Measurements from ENCODE around the gene TMEM212. TPM values are rescaled to one million over a fixed set of nuclear protein-coding genes. Genes with fewer than 3 reads are reported as not detected.

The TMEM212 gene
- not detected in 2 replicates for total RNA-seq

DNA sequence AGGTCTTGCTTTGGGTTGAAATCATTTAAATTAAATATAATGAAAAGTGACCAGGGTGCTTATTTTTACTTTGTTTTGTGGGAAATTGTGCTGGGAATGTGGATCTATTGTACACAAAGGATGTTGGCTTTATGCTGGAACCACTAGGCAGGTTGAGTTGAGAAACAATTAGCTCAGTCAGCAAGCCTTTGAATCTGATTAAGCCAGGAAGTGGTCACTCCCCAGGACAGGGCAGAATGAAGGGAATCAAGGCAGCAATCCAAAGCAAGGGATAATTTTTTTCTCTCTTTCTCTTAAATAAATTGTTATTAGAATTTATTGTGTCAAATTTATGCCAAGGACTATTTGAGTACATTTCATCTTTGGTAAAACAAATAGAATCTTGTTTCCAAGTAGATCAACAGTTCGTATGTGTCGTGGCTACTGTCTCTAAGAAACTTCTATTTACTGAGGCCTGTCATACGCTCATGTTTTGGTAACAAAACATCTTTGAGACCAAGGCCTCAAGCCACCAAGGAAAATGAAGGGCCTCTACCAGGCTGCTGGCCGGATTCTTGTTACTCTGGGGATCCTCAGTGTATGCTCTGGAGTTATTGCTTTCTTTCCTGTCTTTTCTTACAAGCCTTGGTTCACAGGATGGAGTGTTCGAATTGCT lies at the start of gene TMEM212:
TMEM212 (plus strand) TSS at position 486 of the 655 bp plus-strand sequence; CDS start at position 521, 35 bp downstream.
- peak; percentile 46 for DNase-seq (ENCODE audit: low read depth)
- TF ChIP-seq, protein P1, sequence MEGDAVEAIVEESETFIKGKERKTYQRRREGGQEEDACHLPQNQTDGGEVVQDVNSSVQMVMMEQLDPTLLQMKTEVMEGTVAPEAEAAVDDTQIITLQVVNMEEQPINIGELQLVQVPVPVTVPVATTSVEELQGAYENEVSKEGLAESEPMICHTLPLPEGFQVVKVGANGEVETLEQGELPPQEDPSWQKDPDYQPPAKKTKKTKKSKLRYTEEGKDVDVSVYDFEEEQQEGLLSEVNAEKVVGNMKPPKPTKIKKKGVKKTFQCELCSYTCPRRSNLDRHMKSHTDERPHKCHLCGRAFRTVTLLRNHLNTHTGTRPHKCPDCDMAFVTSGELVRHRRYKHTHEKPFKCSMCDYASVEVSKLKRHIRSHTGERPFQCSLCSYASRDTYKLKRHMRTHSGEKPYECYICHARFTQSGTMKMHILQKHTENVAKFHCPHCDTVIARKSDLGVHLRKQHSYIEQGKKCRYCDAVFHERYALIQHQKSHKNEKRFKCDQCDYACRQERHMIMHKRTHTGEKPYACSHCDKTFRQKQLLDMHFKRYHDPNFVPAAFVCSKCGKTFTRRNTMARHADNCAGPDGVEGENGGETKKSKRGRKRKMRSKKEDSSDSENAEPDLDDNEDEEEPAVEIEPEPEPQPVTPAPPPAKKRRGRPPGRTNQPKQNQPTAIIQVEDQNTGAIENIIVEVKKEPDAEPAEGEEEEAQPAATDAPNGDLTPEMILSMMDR (IDR thresholded peaks at IDR 0.05; ENCODE audit: insufficient read depth, low read length, severe bottlenecking) = no peak
- FAIRE-seq = no peak
- no peak within 1 kb of the TSS for H3K4me3 ChIP-seq (ENCODE audit: low read depth, low read length)
- H3K36me3 ChIP-seq (ENCODE audit: control insufficient read depth, insufficient read depth, low read length) = no peaks in the 10 kb centered on the region
- no peaks in the 10 kb centered on the region for H3K27me3 ChIP-seq (ENCODE audit: control insufficient read depth, insufficient read depth, low read length)

DNA sequence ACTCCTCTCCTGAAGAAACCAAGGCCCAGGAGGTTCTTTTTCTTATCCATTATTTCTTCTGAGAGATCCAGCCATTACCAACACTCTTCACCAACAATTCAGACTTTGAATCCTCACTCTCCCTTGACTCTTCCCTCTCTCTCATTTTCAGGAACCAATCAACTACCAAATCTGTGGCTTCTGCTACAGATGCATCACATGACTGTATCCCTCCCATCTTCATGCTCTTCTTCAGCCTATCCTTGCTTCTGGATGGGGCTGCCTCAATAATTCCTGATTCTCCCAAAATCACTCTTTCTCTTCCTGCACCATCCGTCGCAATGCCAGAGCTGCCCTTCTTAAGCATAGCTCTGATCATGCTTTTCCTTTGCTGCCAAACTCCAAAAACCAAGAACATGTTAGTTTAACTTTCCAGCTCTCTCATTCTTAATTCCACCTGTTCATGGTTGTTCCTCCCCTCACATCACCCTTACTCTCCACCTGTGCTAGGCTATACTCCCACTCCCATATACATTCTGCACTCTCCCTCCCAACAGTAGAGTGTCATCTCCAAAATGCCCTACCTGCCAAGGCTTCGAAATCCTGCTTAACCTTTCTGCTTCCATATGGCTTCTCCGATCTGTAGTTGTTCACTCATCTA lies 46.4 kb upstream of the TMEM212 start:
- Histone ChIP-seq H3K27me3 (ENCODE audit: control insufficient read depth, insufficient read depth, low read length) (no peaks in the 10 kb centered on the region), H3K4me3 (ENCODE audit: low read depth, low read length) (no peak overlapping the region), H3K36me3 (ENCODE audit: control insufficient read depth, insufficient read depth, low read length) (no peaks in the 10 kb centered on the region)
- TF ChIP-seq, protein P1 (IDR thresholded peaks at IDR 0.05; ENCODE audit: insufficient read depth, low read length, severe bottlenecking) = no peak
- FAIRE-seq (no peak), DNase-seq (ENCODE audit: low read depth) (no peak)

DNA sequence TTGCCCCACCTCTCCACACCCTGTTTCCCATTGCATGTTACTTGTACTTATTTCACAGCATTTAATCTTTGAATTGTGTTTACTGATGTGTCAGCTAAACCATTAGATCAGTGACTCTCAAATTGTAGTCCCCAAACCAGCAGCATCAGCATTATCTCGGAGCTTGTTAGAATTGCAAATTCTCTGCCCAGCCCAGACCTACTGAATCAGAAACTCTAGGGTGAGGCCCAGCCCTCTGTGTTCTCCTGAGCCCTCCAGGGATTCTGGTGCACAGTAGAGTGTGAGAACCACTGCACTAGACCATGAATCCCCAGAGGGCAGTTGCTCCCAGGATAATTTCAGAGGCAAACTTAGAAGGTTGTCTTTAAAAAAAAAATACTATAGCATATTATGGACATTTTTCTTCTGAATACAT lies 45.9 kb upstream of the TMEM212 start:
- no peak overlapping the region for H3K4me3 ChIP-seq (ENCODE audit: low read depth, low read length)
- no peaks in the 10 kb centered on the region for H3K27me3 ChIP-seq (ENCODE audit: control insufficient read depth, insufficient read depth, low read length)
- DNase-seq (ENCODE audit: low read depth) = peak; percentile 65
- TF ChIP-seq, protein P1 (IDR thresholded peaks at IDR 0.05; ENCODE audit: insufficient read depth, low read length, severe bottlenecking) = no peak
- no peaks in the 10 kb centered on the region for H3K36me3 ChIP-seq (ENCODE audit: control insufficient read depth, insufficient read depth, low read length)
- FAIRE-seq = no peak

DNA sequence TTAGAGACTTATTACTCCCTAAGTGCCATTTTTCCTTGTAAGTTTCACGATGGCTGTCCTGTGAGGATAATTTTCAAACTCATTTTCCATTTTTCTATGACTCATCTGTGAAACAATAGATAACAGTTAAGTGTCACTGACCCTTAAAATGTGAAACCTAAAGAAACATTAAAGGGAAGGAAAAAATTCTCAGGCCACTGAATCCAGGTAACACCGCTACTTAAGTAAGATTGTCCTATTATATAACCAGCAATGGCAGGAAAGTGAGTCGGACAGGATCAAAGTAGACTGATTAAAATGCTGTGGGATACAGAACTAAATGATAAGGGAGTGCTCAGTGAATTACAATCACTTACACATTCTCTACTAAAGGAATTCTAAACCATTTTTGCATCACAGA lies 45.3 kb upstream of the TMEM212 start:
- TF ChIP-seq, protein P1 (IDR thresholded peaks at IDR 0.05; ENCODE audit: insufficient read depth, low read length, severe bottlenecking) = no peak
- no peaks in the 10 kb centered on the region for H3K36me3 ChIP-seq (ENCODE audit: control insufficient read depth, insufficient read depth, low read length)
- no peaks in the 10 kb centered on the region for H3K27me3 ChIP-seq (ENCODE audit: control insufficient read depth, insufficient read depth, low read length)
- FAIRE-seq (no peak), DNase-seq (ENCODE audit: low read depth) (no peak)
- no peak overlapping the region for H3K4me3 ChIP-seq (ENCODE audit: low read depth, low read length)

DNA sequence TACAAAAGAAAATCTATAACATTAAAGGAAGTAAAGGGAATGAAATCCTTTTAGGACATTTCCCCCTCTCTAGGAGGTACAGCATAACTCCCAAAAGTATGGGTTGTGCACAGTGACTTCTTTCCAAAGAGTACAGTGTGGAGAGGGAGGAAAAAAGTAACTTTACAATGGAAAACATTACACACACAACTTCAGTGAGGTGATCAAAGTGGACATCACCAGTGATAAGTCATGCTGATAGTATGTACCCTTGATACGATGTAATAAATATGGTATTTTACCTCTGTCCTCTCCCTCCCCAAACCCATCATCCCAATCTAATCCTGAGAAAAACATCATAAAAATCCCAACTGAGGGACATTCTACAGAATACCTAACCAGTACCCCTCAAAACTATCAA lies 43.6 kb upstream of the TMEM212 start:
- TF ChIP-seq, protein P1 (IDR thresholded peaks at IDR 0.05; ENCODE audit: insufficient read depth, low read length, severe bottlenecking) = no peak
- Histone ChIP-seq H3K27me3 (ENCODE audit: control insufficient read depth, insufficient read depth, low read length) (no peaks in the 10 kb centered on the region), H3K4me3 (ENCODE audit: low read depth, low read length) (no peak overlapping the region), H3K36me3 (ENCODE audit: control insufficient read depth, insufficient read depth, low read length) (no peaks in the 10 kb centered on the region)
- FAIRE-seq (no peak), DNase-seq (ENCODE audit: low read depth) (no peak)

All from bronchial epithelial cell (primary cell).